DMS153 treated with DMSO at 0.1 percent for 48 hours (cell line): ENCODE results near the gene ICA1.
"Not testable (repeated sequence)": the region's sequence is repeated elsewhere in the genome, so short reads cannot be mapped to it uniquely, and the experiment has no call there.

ENCODE experiments used
- DNase-seq: peaks from one replicate; lab custom pipeline; 2025; ENCODE audit not compliant: unreplicated experiment; lab: John Stamatoyannopoulos, UW

ICA1 gene

GRCh38 chr7:8271960-8272359 is 10.0 kb upstream of the ICA1 start:
- DNase-seq = no peak

GRCh38 chr7:8263048-8263447 is 1.1 kb upstream of the ICA1 start:
- DNase-seq = no peak

GRCh38 chr7:8260871-8261694 is 884 bp downstream of the ICA1 start:
- peak; percentile 70 for DNase-seq

- DNase-seq = no peak
These were observed 2.3 kb downstream of the ICA1 start for GRCh38 chr7:8259586-8260222.

GRCh38 chr7:8258734-8259133 is 3.2 kb downstream of the ICA1 start:
- DNase-seq = no peak

GRCh38 chr7:8258166-8258565 is 3.8 kb downstream of the ICA1 start:
- no peak for DNase-seq

- DNase-seq = no peak
These were observed 6.0 kb downstream of the ICA1 start for GRCh38 chr7:8255680-8256655.

GRCh38 chr7:8254667-8255066 is 7.3 kb downstream of the ICA1 start:
- peak; percentile 64 for DNase-seq

GRCh38 chr7:8254215-8254614 is 7.8 kb downstream of the ICA1 start:
- no peak for DNase-seq

GRCh38 chr7:8251195-8251594 is 10.8 kb downstream of the ICA1 start:
- DNase-seq = no peak

GRCh38 chr7:8250547-8250946 is 11.4 kb downstream of the ICA1 start:
- no peak for DNase-seq

GRCh38 chr7:8249121-8249520 is 12.8 kb downstream of the ICA1 start:
- DNase-seq = no peak

- no peak for DNase-seq
These were observed 15.9 kb downstream of the ICA1 start for GRCh38 chr7:8246020-8246419.

- DNase-seq = not testable (repeated sequence)
These were observed 16.9 kb downstream of the ICA1 start for GRCh38 chr7:8245032-8245431.

- DNase-seq = not testable (repeated sequence)
These were observed 18.9 kb downstream of the ICA1 start for GRCh38 chr7:8243059-8243458.

- DNase-seq = not testable (repeated sequence)
These were observed 22.1 kb downstream of the ICA1 start for GRCh38 chr7:8239702-8240362.

- DNase-seq = no peak
These were observed 25.1 kb downstream of the ICA1 start for GRCh38 chr7:8236780-8237407.

- no peak for DNase-seq
These were observed 28.7 kb downstream of the ICA1 start for GRCh38 chr7:8232999-8233847.

- DNase-seq = no peak
These were observed 32.0 kb downstream of the ICA1 start for GRCh38 chr7:8229927-8230326.
